Measurements from ENCODE around the gene CDH4.

- no peak for TF ChIP-seq EZH2phosphoT487 (IDR thresholded peaks at IDR 0.05; ENCODE audit: borderline replicate concordance, low read depth, low read length)
- TF ChIP-seq CTCF (conservative IDR thresholded peaks at IDR 0.05; ENCODE audit: low read length): no peak
These were observed 615.9 kb downstream of the CDH4 start for GRCh38 chr20:61868006-61868405.

Data from OCI-LY7 (cell line).